GM21515 (cell line): ENCODE measurements around the gene LCMT2.

Source experiments
- ATAC-seq: cut with Tn5 transposase; IDR thresholded peaks from one replicate; pipeline ENCODE4 v1.9.1; 2021; ENCODE audit not compliant: unreplicated experiment

LCMT2 gene

GRCh38 chr15:43276563-43277200 is 53.7 kb downstream of the LCMT2 start:
- ATAC-seq: no peak

- no peak for ATAC-seq
Measured at GRCh38 chr15:43275740-43276562, 54.4 kb downstream of the LCMT2 start.

- ATAC-seq: no peak
Measured at GRCh38 chr15:43274136-43274535, 56.2 kb downstream of the LCMT2 start.
